ENCODE results near the gene ZDHHC12. TPM values are rescaled to one million over a fixed set of nuclear protein-coding genes. Genes with fewer than 3 reads are reported as not detected.
A peak's percentile ranks its signal among the peaks of the same experiment; 100 is the strongest.

The ZDHHC12 gene
- total and polyA plus RNA-seq, 2 of the 13 experiments (the other 11 are each of a cell fraction or from before 2014, with no cell fraction given) = 25.4 to 28.0 TPM

- CTCF ChIA-PET (ENCODE audit: low intra/inter-chr PET ratio, low total read pairs) = no interaction called here
- 58% methylated on average over 3 of the region's 5 CpGs for WGBS (ENCODE audit: low lambda C conversion rate)
- FAIRE-seq (no peak), DNase-seq (ENCODE audit: low spot score) (peak; percentile 46), ATAC-seq (peak; percentile 38)
- H3K27ac ChIP-seq (ENCODE audit: extremely low read length, insufficient read depth, low read length) = no peak overlapping the region
- H3K27me3 ChIP-seq (ENCODE audit: control insufficient read depth in 1 of 2, insufficient read depth in 2 of 2, low read length in 2 of 2) = no peaks in the 10 kb centered on the region
- BruUV-seq (replicated peaks) = no TSS peak
- H2AFZ ChIP-seq (ENCODE audit: low read length) = no peak overlapping the region
- intact Hi-C loops (cut with micrococcal nuclease; ENCODE audit: unreplicated experiment) = no loop called here
- no peak overlapping the region for H3K9ac ChIP-seq (ENCODE audit: insufficient read depth, low read depth, low read length)
- H3K9me3 ChIP-seq (ENCODE audit: low read length) = no peaks in the 10 kb centered on the region
- peaks cover 2% of the 10 kb centered on the region for H3K79me2 ChIP-seq (ENCODE audit: insufficient read depth, low read length)
- POLR2A ChIA-PET = interaction anchor here (0.6 kb wide), 1 partner anchor 23 kb away, joined by 3 read pairs; no protein-coding TSS in a partner anchor
- H3K36me3 ChIP-seq (replicated peaks in 1 of 2; ENCODE audit: control insufficient read depth in 1 of 2, insufficient read depth in 2 of 2, low read length in 2 of 2) = peaks cover 4 to 19% of the 10 kb centered on the region in 2 experiments; a peak in 3 of 5 replicates
- peaks cover 20% of the 10 kb centered on the region for H3K4me1 ChIP-seq (ENCODE audit: insufficient read depth, low read length)
- no peaks in the 10 kb centered on the region for H4K20me1 ChIP-seq (ENCODE audit: insufficient read depth, low read length)
- in situ Hi-C loops (cut with HindIII; ENCODE audit: extremely low pct_ligation_motif_present, low pct_unique_long_range_greater_than_20kb) = no loop called here
- H3K4me2 ChIP-seq (ENCODE audit: low read depth, low read length) = no peak overlapping the region
- no peak overlapping the region for H3K4me3 ChIP-seq (replicated peaks in 1 of 3; ENCODE audit: insufficient read depth in 1 of 3, low read depth in 2 of 3, low read length in 3 of 3)
- TF ChIP-seq BCL6 (CRISPR knock-in tag; IDR thresholded peaks at IDR 0.05) (peak; percentile 90), MEF2D (CRISPR knock-in tag; IDR thresholded peaks at IDR 0.05) (no peak), FOXA1 (IDR thresholded peaks at IDR 0.05) (no peak), FOXA1 (CRISPR knock-in tag; IDR thresholded peaks at IDR 0.05) (peak; percentile 71), TMF1 (CRISPR knock-in tag; IDR thresholded peaks at IDR 0.05; ENCODE audit: low read depth) (no peak), PITX1 (CRISPR knock-in tag; IDR thresholded peaks at IDR 0.05) (no peak), NR2F1 (CRISPR knock-in tag; IDR thresholded peaks at IDR 0.05) (0 out of 4 replicates have a peak, but pooled peaks of 1 of the 2 experiments have one; percentile 7), HNF4A (CRISPR knock-in tag; IDR thresholded peaks at IDR 0.05) (peak; percentile 84), PATZ1 (CRISPR knock-in tag; IDR thresholded peaks at IDR 0.05) (peak; percentile 55), RARA (CRISPR knock-in tag; IDR thresholded peaks at IDR 0.05) (peak; percentile 50; the same call in 1 of the 2 replicates), KDM2A (CRISPR knock-in tag; IDR thresholded peaks at IDR 0.05; ENCODE audit: borderline replicate concordance, low read depth) (0 out of 2 replicates have a peak, but pooled peaks have one; percentile 24), FOXA3 (CRISPR knock-in tag; IDR thresholded peaks at IDR 0.05) (peak; percentile 61), HNF4G (IDR thresholded peaks at IDR 0.05; ENCODE audit: borderline replicate concordance, low read depth, low read length) (peak; percentile 56; the same call in 1 of the 2 replicates), HNF4G (CRISPR knock-in tag; IDR thresholded peaks at IDR 0.05; ENCODE audit: borderline replicate concordance, low read depth) (no peak), ZNF512B (CRISPR knock-in tag; IDR thresholded peaks at IDR 0.05; ENCODE audit: borderline replicate concordance) (no peak), BRF2 (CRISPR knock-in tag; IDR thresholded peaks at IDR 0.05) (no peak), XRCC5 (optimal IDR thresholded peaks at IDR 0.05; ENCODE audit: low read length) (peak; percentile 20), FOXK1 (CRISPR knock-in tag; IDR thresholded peaks at IDR 0.05; ENCODE audit: borderline replicate concordance, low read depth) (peak; percentile 27; the same call in 1 of the 2 replicates)
These were observed 5.5 kb downstream of the ZDHHC12 start for GRCh38 chr9:128718475-128718874.

Data from HepG2 (cell line).